GM23338 (cell line): ENCODE data around the gene PLCG2. TPM values are rescaled to one million over a fixed set of nuclear protein-coding genes. Genes with fewer than 3 reads are reported as not detected.
A peak's percentile ranks its signal among the peaks of the same experiment; 100 is the strongest.

ENCODE experiments used
- ATAC-seq: fragments of 200-7000 bp; cut with Tn5 transposase; 3 replicates; pipeline ENCODE4 v1.9.1; 2020
- DNase-seq: peaks from one replicate; pipeline ENCODE4 v3.0.0-alpha.2; 2015; ENCODE audit warnings: low spot score
- H2AFZ ChIP-seq: fragments of 200-600 bp; sonication (generic); 2 replicates; pipeline ENCODE4 v1.8.0; 2016; ENCODE audit warnings: antibody characterized with exemption, mild to moderate bottlenecking, moderate library complexity
- H3F3A ChIP-seq: fragments of 200-600 bp; sonication (generic); replicated peaks from 2 replicates; pipeline ENCODE4 v1.8.0; 2017; ENCODE audit warnings: antibody characterized with exemption, mixed run types, low read depth
- H3K27ac ChIP-seq: fragments of 200-600 bp; sonication (generic); 2 replicates; pipeline ENCODE4 v1.6.1; 2016; ENCODE audit warnings: low read depth
- H3K27me3 ChIP-seq: fragments of 200-600 bp; sonication (generic); 2 replicates; pipeline ENCODE4 v1.8.0; 2016; ENCODE audit warnings: mild to moderate bottlenecking, mixed run types, moderate library complexity; ENCODE audit not compliant: insufficient read depth
- H3K36me3 ChIP-seq: fragments of 200-600 bp; sonication (generic); 2 replicates; pipeline ENCODE4 v1.8.0; 2016; ENCODE audit warnings: mild to moderate bottlenecking; ENCODE audit not compliant: insufficient read depth
- H3K4me1 ChIP-seq: fragments of 200-600 bp; sonication (generic); 2 replicates; pipeline ENCODE4 v1.8.0; 2016; ENCODE audit warnings: mild to moderate bottlenecking, moderate library complexity; ENCODE audit not compliant: insufficient read depth
- H3K4me2 ChIP-seq: fragments of 200-600 bp; sonication (generic); 2 replicates; pipeline ENCODE4 v1.7.1; 2017; ENCODE audit warnings: mixed run types
- H3K4me3 ChIP-seq: fragments of 200-600 bp; sonication (generic); 2 replicates; pipeline ENCODE4 v1.6.1; 2016; ENCODE audit warnings: mixed run types
- H3K79me2 ChIP-seq: fragments of 200-600 bp; sonication (generic); replicated peaks from 2 replicates; pipeline ENCODE4 v1.8.0; 2017; ENCODE audit warnings: mild to moderate bottlenecking; ENCODE audit not compliant: insufficient read depth
- H3K9me2 ChIP-seq: fragments of 200-600 bp; sonication (generic); 2 replicates; pipeline ENCODE4 v1.8.0; 2017; ENCODE audit not compliant: insufficient read depth
- H4K20me1 ChIP-seq: fragments of 200-600 bp; sonication (generic); replicated peaks from 2 replicates; pipeline ENCODE4 v1.8.0; 2017; ENCODE audit warnings: mild to moderate bottlenecking; ENCODE audit not compliant: insufficient read depth
- H3K27ac Mint-ChIP-seq: 2 replicates; pipeline ENCODE4 v1.8.0; 2020; ENCODE audit warnings: inconsistent platforms, mild to moderate bottlenecking, moderate library complexity, mixed read lengths
- H3K27me3 Mint-ChIP-seq: 3 replicates; pipeline ENCODE4 v1.8.0; 2022; ENCODE audit warnings: low read depth, mild to moderate bottlenecking, moderate library complexity, mixed read lengths, inconsistent platforms; ENCODE audit not compliant: insufficient read depth, poor library complexity
- H3K36me3 Mint-ChIP-seq: 3 replicates; pipeline ENCODE4 v1.8.0; 2021; ENCODE audit warnings: low read depth, mild to moderate bottlenecking, inconsistent platforms, moderate library complexity, mixed read lengths
- H3K4me1 Mint-ChIP-seq: 3 replicates; pipeline ENCODE4 v1.8.0; 2020; ENCODE audit warnings: mild to moderate bottlenecking, inconsistent platforms, mixed read lengths
- H3K4me3 Mint-ChIP-seq: 3 replicates; pipeline ENCODE4 v1.8.0; 2021; ENCODE audit warnings: moderate library complexity, mild to moderate bottlenecking, inconsistent platforms, mixed read lengths
- H3K9me3 Mint-ChIP-seq: 3 replicates; pipeline ENCODE4 v1.8.0; 2020; ENCODE audit warnings: moderate library complexity, mild to moderate bottlenecking, inconsistent platforms, mixed read lengths
- CREB1 ChIP-seq: fragments of 250-450 bp; sonication (Bioruptor Pico); IDR thresholded peaks from 2 replicates; pipeline ENCODE4 v1.5.0; 2020; ENCODE audit warnings: low read depth, mild to moderate bottlenecking, moderate library complexity
- EZH2 ChIP-seq: fragments of 200-600 bp; sonication (generic); IDR thresholded peaks from one replicate; pipeline ENCODE4 v1.8.0; 2017; ENCODE audit warnings: antibody characterized with exemption, mild to moderate bottlenecking, low read depth; ENCODE audit not compliant: unreplicated experiment
- EZH2phosphoT487 ChIP-seq: fragments of 200-600 bp; sonication (generic); IDR thresholded peaks from one replicate; pipeline ENCODE4 v1.8.1; 2018; ENCODE audit warnings: antibody characterized with exemption; ENCODE audit not compliant: unreplicated experiment
- JUNB ChIP-seq: IDR thresholded peaks from one replicate; pipeline ENCODE4 v1.6.1; 2016; ENCODE audit warnings: antibody characterized with exemption; ENCODE audit not compliant: unreplicated experiment
- NANOG ChIP-seq: IDR thresholded peaks from 2 replicates; pipeline ENCODE4 v1.6.1; 2016; ENCODE audit warnings: antibody characterized with exemption, borderline replicate concordance
- POLR2AphosphoS5 ChIP-seq: IDR thresholded peaks from 2 replicates; pipeline ENCODE4 v1.6.1; 2016; ENCODE audit warnings: antibody characterized with exemption, low read depth
- STAT1 ChIP-seq: IDR thresholded peaks from one replicate; pipeline ENCODE4 v1.6.1; 2016; ENCODE audit warnings: antibody characterized with exemption; ENCODE audit not compliant: unreplicated experiment
- ZNF114 ChIP-seq: fragments of 250-450 bp; sonication (Bioruptor Pico); IDR thresholded peaks from 2 replicates; pipeline ENCODE4 v1.5.0; 2020; ENCODE audit warnings: mild to moderate bottlenecking, moderate library complexity
- ZNF331 ChIP-seq: fragments of 250-450 bp; sonication (Bioruptor Pico); IDR thresholded peaks from 2 replicates; pipeline ENCODE4 v1.5.0; 2020; ENCODE audit warnings: low read depth, mild to moderate bottlenecking, moderate library complexity
- polyA plus RNA-seq: library from polyadenylated mRNA; unstranded; fragments of >200 nt; fragmentation: Nextera tagmentation; extraction: Ambion mirVana; gene quantifications from 2 replicates; pipeline ENCODE4 v1.2.1, GENCODE V29; 2016
- total RNA-seq: library from RNA; depleted of rRNA; stranded (reverse); fragments of >200 nt; shearing (Covaris generic); gene quantifications from 2 replicates; pipeline ENCODE4 v1.2.3, GENCODE V29; 2014
- TF ChIP-seq, protein P1 (sequence below): IDR thresholded peaks from one replicate; pipeline ENCODE4 v1.6.1; 2018; ENCODE audit warnings: antibody characterized with exemption; ENCODE audit not compliant: unreplicated experiment
- TF ChIP-seq, protein P2 (sequence below): IDR thresholded peaks from 2 replicates; pipeline ENCODE4 v1.6.1; 2016; ENCODE audit warnings: antibody characterized with exemption
- TF ChIP-seq, protein P3 (sequence below): fragments of 250-450 bp; sonication (Bioruptor Pico); IDR thresholded peaks from 2 replicates; pipeline ENCODE4 v1.5.0; 2020; ENCODE audit warnings: mild to moderate bottlenecking, moderate library complexity
- TF ChIP-seq, protein P4 (sequence below), 2 experiments: fragments of 200-600 bp in 1 of 2; sonication (generic) in 1 of 2; conservative IDR thresholded peaks; 2 replicates each; pipeline versions ENCODE4 v1.5.1 to v1.6.1; 2016 to 2017; ENCODE audit warnings: antibody characterized with exemption in 2 of 2, low read depth in 2 of 2, mild to moderate bottlenecking in 2 of 2, moderate library complexity in 1 of 2

Gene PLCG2
- total and polyA plus RNA-seq, 2 experiments from 2014 or later = 2.4 to 5.9 TPM

DNA sequence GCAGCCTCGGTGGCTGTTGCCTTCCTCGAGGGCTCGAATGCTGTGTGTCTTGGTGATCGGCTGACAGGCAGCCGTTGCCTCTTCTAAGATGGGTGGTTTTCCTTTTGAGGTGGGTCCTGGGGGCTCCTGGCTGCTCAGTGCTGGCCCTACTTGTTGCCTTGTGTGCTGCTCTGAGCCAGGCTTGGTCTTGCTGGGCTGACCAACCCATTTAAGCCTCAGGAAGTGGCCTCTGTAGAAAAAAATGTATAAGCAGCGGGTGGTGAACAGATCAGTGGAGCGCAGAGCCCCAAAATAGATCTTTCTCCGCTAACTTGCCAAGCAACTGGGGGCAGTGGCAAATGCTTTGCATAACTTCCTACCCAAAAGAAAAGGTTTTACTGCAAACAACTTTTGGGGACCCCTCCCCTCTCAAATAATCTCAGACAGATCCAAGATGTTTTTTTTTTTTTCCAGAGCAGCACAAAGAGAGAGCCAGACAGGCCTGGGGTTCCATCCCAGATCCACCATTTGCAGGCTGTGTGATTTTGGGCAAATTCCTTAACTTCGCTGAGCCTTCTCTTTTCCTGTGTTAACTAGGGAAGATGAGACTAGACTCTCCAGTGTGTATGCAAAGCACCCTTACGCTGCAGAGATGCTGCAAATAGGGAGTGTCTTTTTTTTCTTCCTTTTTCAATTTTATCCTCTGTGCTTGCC lies 42.5 kb downstream of the PLCG2 start:
- H3K4me2 ChIP-seq = peak overlapping the region; percentile 28
- no peaks in the 10 kb centered on the region for H3K36me3 ChIP-seq
- Mint-ChIP-seq H3K27ac (peak overlapping the region; percentile 60; the same call in 1 of the 2 replicates), H3K4me1 (peaks cover 26% of the 10 kb centered on the region), H3K27me3 (peaks cover 8% of the 10 kb centered on the region), H3K4me3 (no peak overlapping the region), H3K9me3 (0 out of 3 replicates have a peak, but pooled peaks cover 3% of the 10 kb centered on the region), H3K36me3 (peaks cover 4% of the 10 kb centered on the region; the same call in 2 of the 3 replicates)
- peak overlapping the region; percentile 15; the same call in 1 of the 2 replicates for H3K27ac ChIP-seq
- TF ChIP-seq JUNB (no peak), CREB1 (CRISPR knock-in tag) (no peak), ZNF331 (CRISPR knock-in tag) (no peak), STAT1 (no peak), POLR2AphosphoS5 (no peak), EZH2phosphoT487 (no peak), ZNF114 (CRISPR knock-in tag) (no peak), NANOG (no peak), EZH2 (no peak)
- TF ChIP-seq, protein P1, sequence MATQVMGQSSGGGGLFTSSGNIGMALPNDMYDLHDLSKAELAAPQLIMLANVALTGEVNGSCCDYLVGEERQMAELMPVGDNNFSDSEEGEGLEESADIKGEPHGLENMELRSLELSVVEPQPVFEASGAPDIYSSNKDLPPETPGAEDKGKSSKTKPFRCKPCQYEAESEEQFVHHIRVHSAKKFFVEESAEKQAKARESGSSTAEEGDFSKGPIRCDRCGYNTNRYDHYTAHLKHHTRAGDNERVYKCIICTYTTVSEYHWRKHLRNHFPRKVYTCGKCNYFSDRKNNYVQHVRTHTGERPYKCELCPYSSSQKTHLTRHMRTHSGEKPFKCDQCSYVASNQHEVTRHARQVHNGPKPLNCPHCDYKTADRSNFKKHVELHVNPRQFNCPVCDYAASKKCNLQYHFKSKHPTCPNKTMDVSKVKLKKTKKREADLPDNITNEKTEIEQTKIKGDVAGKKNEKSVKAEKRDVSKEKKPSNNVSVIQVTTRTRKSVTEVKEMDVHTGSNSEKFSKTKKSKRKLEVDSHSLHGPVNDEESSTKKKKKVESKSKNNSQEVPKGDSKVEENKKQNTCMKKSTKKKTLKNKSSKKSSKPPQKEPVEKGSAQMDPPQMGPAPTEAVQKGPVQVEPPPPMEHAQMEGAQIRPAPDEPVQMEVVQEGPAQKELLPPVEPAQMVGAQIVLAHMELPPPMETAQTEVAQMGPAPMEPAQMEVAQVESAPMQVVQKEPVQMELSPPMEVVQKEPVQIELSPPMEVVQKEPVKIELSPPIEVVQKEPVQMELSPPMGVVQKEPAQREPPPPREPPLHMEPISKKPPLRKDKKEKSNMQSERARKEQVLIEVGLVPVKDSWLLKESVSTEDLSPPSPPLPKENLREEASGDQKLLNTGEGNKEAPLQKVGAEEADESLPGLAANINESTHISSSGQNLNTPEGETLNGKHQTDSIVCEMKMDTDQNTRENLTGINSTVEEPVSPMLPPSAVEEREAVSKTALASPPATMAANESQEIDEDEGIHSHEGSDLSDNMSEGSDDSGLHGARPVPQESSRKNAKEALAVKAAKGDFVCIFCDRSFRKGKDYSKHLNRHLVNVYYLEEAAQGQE = no peak
- TF ChIP-seq, protein P2, sequence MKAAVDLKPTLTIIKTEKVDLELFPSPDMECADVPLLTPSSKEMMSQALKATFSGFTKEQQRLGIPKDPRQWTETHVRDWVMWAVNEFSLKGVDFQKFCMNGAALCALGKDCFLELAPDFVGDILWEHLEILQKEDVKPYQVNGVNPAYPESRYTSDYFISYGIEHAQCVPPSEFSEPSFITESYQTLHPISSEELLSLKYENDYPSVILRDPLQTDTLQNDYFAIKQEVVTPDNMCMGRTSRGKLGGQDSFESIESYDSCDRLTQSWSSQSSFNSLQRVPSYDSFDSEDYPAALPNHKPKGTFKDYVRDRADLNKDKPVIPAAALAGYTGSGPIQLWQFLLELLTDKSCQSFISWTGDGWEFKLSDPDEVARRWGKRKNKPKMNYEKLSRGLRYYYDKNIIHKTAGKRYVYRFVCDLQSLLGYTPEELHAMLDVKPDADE = no peak
- TF ChIP-seq, protein P3, sequence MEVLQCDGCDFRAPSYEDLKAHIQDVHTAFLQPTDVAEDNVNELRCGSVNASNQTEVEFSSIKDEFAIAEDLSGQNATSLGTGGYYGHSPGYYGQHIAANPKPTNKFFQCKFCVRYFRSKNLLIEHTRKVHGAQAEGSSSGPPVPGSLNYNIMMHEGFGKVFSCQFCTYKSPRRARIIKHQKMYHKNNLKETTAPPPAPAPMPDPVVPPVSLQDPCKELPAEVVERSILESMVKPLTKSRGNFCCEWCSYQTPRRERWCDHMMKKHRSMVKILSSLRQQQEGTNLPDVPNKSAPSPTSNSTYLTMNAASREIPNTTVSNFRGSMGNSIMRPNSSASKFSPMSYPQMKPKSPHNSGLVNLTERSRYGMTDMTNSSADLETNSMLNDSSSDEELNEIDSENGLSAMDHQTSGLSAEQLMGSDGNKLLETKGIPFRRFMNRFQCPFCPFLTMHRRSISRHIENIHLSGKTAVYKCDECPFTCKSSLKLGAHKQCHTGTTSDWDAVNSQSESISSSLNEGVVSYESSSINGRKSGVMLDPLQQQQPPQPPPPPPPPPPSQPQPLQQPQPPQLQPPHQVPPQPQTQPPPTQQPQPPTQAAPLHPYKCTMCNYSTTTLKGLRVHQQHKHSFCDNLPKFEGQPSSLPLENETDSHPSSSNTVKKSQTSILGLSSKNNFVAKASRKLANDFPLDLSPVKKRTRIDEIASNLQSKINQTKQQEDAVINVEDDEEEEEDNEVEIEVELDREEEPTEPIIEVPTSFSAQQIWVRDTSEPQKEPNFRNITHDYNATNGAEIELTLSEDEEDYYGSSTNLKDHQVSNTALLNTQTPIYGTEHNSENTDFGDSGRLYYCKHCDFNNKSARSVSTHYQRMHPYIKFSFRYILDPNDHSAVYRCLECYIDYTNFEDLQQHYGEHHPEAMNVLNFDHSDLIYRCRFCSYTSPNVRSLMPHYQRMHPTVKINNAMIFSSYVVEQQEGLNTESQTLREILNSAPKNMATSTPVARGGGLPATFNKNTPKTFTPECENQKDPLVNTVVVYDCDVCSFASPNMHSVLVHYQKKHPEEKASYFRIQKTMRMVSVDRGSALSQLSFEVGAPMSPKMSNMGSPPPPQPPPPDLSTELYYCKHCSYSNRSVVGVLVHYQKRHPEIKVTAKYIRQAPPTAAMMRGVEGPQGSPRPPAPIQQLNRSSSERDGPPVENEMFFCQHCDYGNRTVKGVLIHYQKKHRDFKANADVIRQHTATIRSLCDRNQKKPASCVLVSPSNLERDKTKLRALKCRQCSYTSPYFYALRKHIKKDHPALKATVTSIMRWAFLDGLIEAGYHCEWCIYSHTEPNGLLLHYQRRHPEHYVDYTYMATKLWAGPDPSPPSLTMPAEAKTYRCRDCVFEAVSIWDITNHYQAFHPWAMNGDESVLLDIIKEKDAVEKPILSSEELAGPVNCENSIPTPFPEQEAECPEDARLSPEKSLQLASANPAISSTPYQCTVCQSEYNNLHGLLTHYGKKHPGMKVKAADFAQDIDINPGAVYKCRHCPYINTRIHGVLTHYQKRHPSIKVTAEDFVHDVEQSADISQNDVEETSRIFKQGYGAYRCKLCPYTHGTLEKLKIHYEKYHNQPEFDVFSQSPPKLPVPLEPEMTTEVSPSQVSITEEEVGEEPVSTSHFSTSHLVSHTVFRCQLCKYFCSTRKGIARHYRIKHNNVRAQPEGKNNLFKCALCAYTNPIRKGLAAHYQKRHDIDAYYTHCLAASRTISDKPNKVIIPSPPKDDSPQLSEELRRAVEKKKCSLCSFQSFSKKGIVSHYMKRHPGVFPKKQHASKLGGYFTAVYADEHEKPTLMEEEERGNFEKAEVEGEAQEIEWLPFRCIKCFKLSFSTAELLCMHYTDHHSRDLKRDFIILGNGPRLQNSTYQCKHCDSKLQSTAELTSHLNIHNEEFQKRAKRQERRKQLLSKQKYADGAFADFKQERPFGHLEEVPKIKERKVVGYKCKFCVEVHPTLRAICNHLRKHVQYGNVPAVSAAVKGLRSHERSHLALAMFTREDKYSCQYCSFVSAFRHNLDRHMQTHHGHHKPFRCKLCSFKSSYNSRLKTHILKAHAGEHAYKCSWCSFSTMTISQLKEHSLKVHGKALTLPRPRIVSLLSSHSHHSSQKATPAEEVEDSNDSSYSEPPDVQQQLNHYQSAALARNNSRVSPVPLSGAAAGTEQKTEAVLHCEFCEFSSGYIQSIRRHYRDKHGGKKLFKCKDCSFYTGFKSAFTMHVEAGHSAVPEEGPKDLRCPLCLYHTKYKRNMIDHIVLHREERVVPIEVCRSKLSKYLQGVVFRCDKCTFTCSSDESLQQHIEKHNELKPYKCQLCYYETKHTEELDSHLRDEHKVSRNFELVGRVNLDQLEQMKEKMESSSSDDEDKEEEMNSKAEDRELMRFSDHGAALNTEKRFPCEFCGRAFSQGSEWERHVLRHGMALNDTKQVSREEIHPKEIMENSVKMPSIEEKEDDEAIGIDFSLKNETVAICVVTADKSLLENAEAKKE (CRISPR knock-in tag) = no peak
- TF ChIP-seq, protein P4, sequence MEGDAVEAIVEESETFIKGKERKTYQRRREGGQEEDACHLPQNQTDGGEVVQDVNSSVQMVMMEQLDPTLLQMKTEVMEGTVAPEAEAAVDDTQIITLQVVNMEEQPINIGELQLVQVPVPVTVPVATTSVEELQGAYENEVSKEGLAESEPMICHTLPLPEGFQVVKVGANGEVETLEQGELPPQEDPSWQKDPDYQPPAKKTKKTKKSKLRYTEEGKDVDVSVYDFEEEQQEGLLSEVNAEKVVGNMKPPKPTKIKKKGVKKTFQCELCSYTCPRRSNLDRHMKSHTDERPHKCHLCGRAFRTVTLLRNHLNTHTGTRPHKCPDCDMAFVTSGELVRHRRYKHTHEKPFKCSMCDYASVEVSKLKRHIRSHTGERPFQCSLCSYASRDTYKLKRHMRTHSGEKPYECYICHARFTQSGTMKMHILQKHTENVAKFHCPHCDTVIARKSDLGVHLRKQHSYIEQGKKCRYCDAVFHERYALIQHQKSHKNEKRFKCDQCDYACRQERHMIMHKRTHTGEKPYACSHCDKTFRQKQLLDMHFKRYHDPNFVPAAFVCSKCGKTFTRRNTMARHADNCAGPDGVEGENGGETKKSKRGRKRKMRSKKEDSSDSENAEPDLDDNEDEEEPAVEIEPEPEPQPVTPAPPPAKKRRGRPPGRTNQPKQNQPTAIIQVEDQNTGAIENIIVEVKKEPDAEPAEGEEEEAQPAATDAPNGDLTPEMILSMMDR (conservative IDR thresholded peaks at IDR 0.05; ENCODE audit: low read depth in 2 of 2) = no peak
- DNase-seq (peak; percentile 42), ATAC-seq (peak; percentile 55)
- H3K27me3 ChIP-seq = no peaks in the 10 kb centered on the region
- no peaks in the 10 kb centered on the region for H4K20me1 ChIP-seq
- peak overlapping the region; percentile 11; the same call in 1 of the 2 replicates for H2AFZ ChIP-seq
- H3K9me2 ChIP-seq = no peaks in the 10 kb centered on the region
- H3K79me2 ChIP-seq = no peaks in the 10 kb centered on the region
- no peak overlapping the region for H3K4me3 ChIP-seq
- H3K4me1 ChIP-seq = peaks cover 20% of the 10 kb centered on the region
- no peaks in the 10 kb centered on the region; the same call in 1 of the 2 replicates for H3F3A ChIP-seq
